SHP77 treated with DMSO at 0.1 percent for 48 hours (cell line): Measurements from ENCODE around the gene UBE2QL1.

ENCODE experiments used
- DNase-seq: peaks from one replicate; lab custom pipeline; 2025; lab: John Stamatoyannopoulos, UW

UBE2QL1 gene

GRCh38 chr5:6539060-6539459, 90.4 kb downstream of the UBE2QL1 start:
- no peak for DNase-seq

- DNase-seq, result no peak
Measured at GRCh38 chr5:6540111-6540827, 91.6 kb downstream of the UBE2QL1 start.

- DNase-seq, result no peak
Measured at GRCh38 chr5:6541256-6542013, 92.8 kb downstream of the UBE2QL1 start.

- peak; percentile 13 for DNase-seq
Measured at GRCh38 chr5:6542421-6543345, 94.0 kb downstream of the UBE2QL1 start.

GRCh38 chr5:6543346-6543730, 94.7 kb downstream of the UBE2QL1 start:
- DNase-seq, result no peak

- peak; percentile 24 for DNase-seq
Measured at GRCh38 chr5:6543830-6544560, 95.3 kb downstream of the UBE2QL1 start.
